Loucy (cell line): ENCODE data around the gene TNP1.

Experiments used
- CTCF ChIP-seq: fragments of 200-600 bp; sonication (generic); conservative IDR thresholded peaks from 2 replicates; pipeline ENCODE4 v1.5.1; 2014; ENCODE audit warnings: mild to moderate bottlenecking, antibody characterized with exemption, low read length
- EZH2phosphoT487 ChIP-seq: fragments of 200-600 bp; IDR thresholded peaks from 2 replicates; pipeline ENCODE4 v1.6.1; 2018; ENCODE audit warnings: antibody characterized with exemption, mild to moderate bottlenecking, moderate library complexity, borderline replicate concordance

GRCh38 chr2:216862628-216863398 is 2.9 kb upstream of the TNP1 start:
- TF ChIP-seq CTCF (no peak), EZH2phosphoT487 (no peak)
